Adrenal gland (tissue), 12 donors: ENCODE results near the gene SERPINE3. TPM values are rescaled to one million over a fixed set of nuclear protein-coding genes. Genes with fewer than 3 reads are reported as not detected.
A peak's percentile ranks its signal among the peaks of the same experiment; 100 is the strongest.

Source experiments
- DNase-seq, 7 donors: peaks; one replicate each; pipeline ENCODE4 v3.0.0-alpha.2; 2019 to 2020
- H3K27ac ChIP-seq, 5 donors: fragments of 200-600 bp; sonication (generic) in 4 of 5; 1 replicate in 3 of 5; 2 replicates in 2 of 5; pipeline versions ENCODE4 v1.5.1 to v1.8.0; 2016 to 2020; ENCODE audit warnings: mild to moderate bottlenecking in 1 of 5
- H3K27me3 ChIP-seq: fragments of 200-600 bp; 2 replicates; pipeline ENCODE4 v1.8.0; 2021
- H3K36me3 ChIP-seq, 2 donors: fragments of 200-600 bp; replicated peaks in 1 of 2; 1 replicate in 1 of 2; 2 replicates in 1 of 2; pipeline versions ENCODE4 v1.5.1 to v1.8.0; 2018 to 2022
- H3K4me1 ChIP-seq, 2 donors: fragments of 200-600 bp; replicated peaks in 1 of 2; 1 replicate in 1 of 2; 2 replicates in 1 of 2; pipeline versions ENCODE4 v1.5.1 to v1.8.0; 2018 to 2021
- H3K4me3 ChIP-seq, 4 donors: fragments of 200-600 bp; sonication (generic) in 3 of 4; one replicate each; pipeline ENCODE4 v1.5.1; 2016 to 2018
- H3K9me3 ChIP-seq, 3 donors: fragments of 200-600 bp; sonication (generic) in 1 of 3; replicated peaks in 1 of 3; 1 replicate in 2 of 3; 2 replicates in 1 of 3; pipeline versions ENCODE4 v1.5.1 to v1.8.0; 2016 to 2021
- CTCF ChIP-seq, 6 experiments: fragments of 450-650 bp in 4 of 6; fragments of 200-600 bp in 2 of 6; sonication (generic) in 1 of 6; IDR thresholded peaks; 1 replicate in 5 of 6; 2 replicates in 1 of 6; pipeline versions ENCODE4 v1.5.1 to v1.8.0; 2016 to 2021; ENCODE audit warnings: antibody characterized with exemption in 6 of 6, mild to moderate bottlenecking in 2 of 6, moderate library complexity in 1 of 6
- POLR2A ChIP-seq, 2 donors: fragments of 450-650 bp; IDR thresholded peaks; one replicate each; pipeline ENCODE4 v1.6.1; 2017; ENCODE audit warnings: antibody characterized with exemption in 2 of 2, mild to moderate bottlenecking in 2 of 2, moderate library complexity in 1 of 2
- WGBS, 4 donors: extraction: QIAGEN DNeasy Blood & Tissue Kit in 2 of 4; methylation state at CpG; one replicate each; pipeline versions ENCODE4 v1.1.5 to v1.1.7; 2013 to 2017; 5-methylcytosine and 5-hydroxymethylcytosine counted together
- intact Hi-C, 2 donors: fragments of 100-400 bp; cut with DNase I; formaldehyde crosslinking; loops; one replicate each; pipeline versions ENCODE4 v1.14.1 to v1.15.0; 2022 to 2023
- polyA plus RNA-seq, 3 donors: library from polyadenylated mRNA; stranded (reverse); fragments of 200-250 nt in 2 of 3; fragments of 350-450 nt in 1 of 3; fragmentation: Illumina TruSeq in 1 of 3; extraction: RNeasy Lipid Tissue Mini Kit (QIAGEN cat#74804) in 1 of 3; gene quantifications; one replicate each; pipeline ENCODE4 v1.2.3, GENCODE V29; 2013 to 2014
- total RNA-seq, 9 donors: library from RNA; depleted of rRNA in 4 of 9; stranded (reverse); fragments of >200 nt in 4 of 9; fragments of 120-200 nt in 1 of 9; fragmentation: NEBNext Ultra II Directional in 1 of 9; extraction: Animal tissue kit (Norgen Biotek cat#: 25700) in 1 of 9; gene quantifications; one replicate each; pipeline versions ENCODE4 v1.1.0 to v1.2.4, GENCODE V29; 2013 to 2023
- donor health status: healthy with polysubstance abuse.
- donor health status: Bipolar disorder and iron deficiency.
- donor health status: DM: yes; HTN: yes; CAD: no.
- donor health status: DM: no; HTN: no; CAD: no.
- donor health status: DM: no; HTN: no; CAD: no.
- donor health status: DM: yes; HTN: yes; CAD: no.

SERPINE3 gene
- total and polyA plus RNA-seq, 12 donors: 0.07 to 0.33 TPM; not detected in 10

- Histone ChIP-seq H3K36me3 (no peaks in the 10 kb centered on the region), H3K9me3 (no peaks in the 10 kb centered on the region), H3K27me3 (no peaks in the 10 kb centered on the region), H3K4me1 (peaks cover 0 to 17% of the 10 kb centered on the region in 2 donors), H3K27ac (no peak overlapping the region), H3K4me3 (no peak overlapping the region)
- intact Hi-C loops: no loop called here
- TF ChIP-seq CTCF (IDR thresholded peaks at IDR 0.05) (no peak), POLR2A (IDR thresholded peaks at IDR 0.05) (no peak)
- DNase-seq: no peak
Measured at GRCh38 chr13:51394724-51395123, 55.2 kb downstream of the SERPINE3 start.

GRCh38 chr13:51396352-51396751 is 56.9 kb downstream of the SERPINE3 start:
- no peak for TF ChIP-seq POLR2A (IDR thresholded peaks at IDR 0.05)
- TF ChIP-seq CTCF (IDR thresholded peaks at IDR 0.05): no peak
- intact Hi-C loops: no loop called here
- Histone ChIP-seq H3K27ac (no peak overlapping the region), H3K9me3 (no peaks in the 10 kb centered on the region), H3K4me3 (no peak overlapping the region), H3K4me1 (peaks cover 0 to 17% of the 10 kb centered on the region in 2 donors), H3K27me3 (no peaks in the 10 kb centered on the region), H3K36me3 (no peaks in the 10 kb centered on the region)
- 61 to 73% (median 72%) methylated on average over 2 of the region's 2 CpGs for WGBS, 4 donors
- DNase-seq: no peak

- TF ChIP-seq POLR2A (IDR thresholded peaks at IDR 0.05) (no peak), CTCF (IDR thresholded peaks at IDR 0.05) (no peak)
- DNase-seq: peak in 6 of 7 donors; percentile 17 to 64 (median 40)
- WGBS, 4 donors: 69 to 85% (median 74%) methylated on average over 6 of the region's 6 CpGs
- Histone ChIP-seq H3K27ac (peak overlapping the region in 3 of 5 donors; percentile 20 to 30 (median 21)), H3K36me3 (no peaks in the 10 kb centered on the region), H3K9me3 (peaks cover 0 to under 1% (median 0%) of the 10 kb centered on the region in 3 donors), H3K27me3 (no peaks in the 10 kb centered on the region), H3K4me3 (no peak overlapping the region), H3K4me1 (peaks cover 0 to 17% of the 10 kb centered on the region in 2 donors)
- intact Hi-C loops: no loop called here
Measured at GRCh38 chr13:51397262-51397941, 57.9 kb downstream of the SERPINE3 start.

GRCh38 chr13:51405176-51405575 is 65.7 kb downstream of the SERPINE3 start:
- TF ChIP-seq POLR2A (IDR thresholded peaks at IDR 0.05) (no peak), CTCF (IDR thresholded peaks at IDR 0.05) (no peak)
- Histone ChIP-seq H3K9me3 (peaks cover 0 to 3% (median 0%) of the 10 kb centered on the region in 3 donors), H3K27ac (no peak overlapping the region), H3K4me3 (no peak overlapping the region), H3K36me3 (no peaks in the 10 kb centered on the region), H3K4me1 (peaks cover 0 to 4% of the 10 kb centered on the region in 2 donors), H3K27me3 (no peaks in the 10 kb centered on the region)
- WGBS, 4 donors: 61 to 75% (median 71%) methylated on average over 2 of the region's 2 CpGs
- intact Hi-C loops: no loop called here
- no peak for DNase-seq
